Caco-2 (cell line): ENCODE measurements around the gene SNX20. TPM values are rescaled to one million over a fixed set of nuclear protein-coding genes. Genes with fewer than 3 reads are reported as not detected.

Source experiments
- BruUV-seq: library from RNA; stranded (reverse); fragments of 400-500 nt; replicated peaks from 2 replicates; lab custom pipeline; 2021; lab: Mats Ljungman, UMichigan
- CTCF ChIA-PET: fragments of 300-600 bp; sonication (Branson Sonifier 250); formaldehyde crosslinking; loops from one replicate; lab custom pipeline; 2022; ENCODE audit warnings: antibody characterized with exemption; lab: Charles Lee
- POLR2A ChIA-PET: fragments of 300-600 bp; sonication (Branson Sonifier 250); formaldehyde crosslinking; loops from one replicate; lab custom pipeline; 2022; ENCODE audit warnings: antibody characterized with exemption; lab: Charles Lee
- DNase-seq, 2 experiments: peaks; one replicate each; pipeline versions ENCODE4 v3.0.0 to v3.0.0-alpha.2; 2020 to 2022
- H3K27me3 ChIP-seq: replicated peaks from 2 replicates; pipeline ENCODE4 v1.6.0; 2011; ENCODE audit warnings: low read length; ENCODE audit not compliant: control insufficient read depth, insufficient read depth
- H3K36me3 ChIP-seq: 2 replicates; pipeline ENCODE4 v1.5.1; 2011; ENCODE audit warnings: low read length; ENCODE audit not compliant: control insufficient read depth, insufficient read depth
- H3K4me1 ChIP-seq: fragments of 250-450 bp; sonication (Bioruptor Pico); 2 replicates; pipeline ENCODE4 v1.5.1; 2020; ENCODE audit warnings: mild to moderate bottlenecking
- H3K4me3 ChIP-seq: 2 replicates; pipeline ENCODE4 v1.5.1; 2011; ENCODE audit warnings: low read depth, mild to moderate bottlenecking, control low read depth, low read length
- H3K9me3 ChIP-seq: fragments of 250-450 bp; sonication (Bioruptor Pico); 2 replicates; pipeline ENCODE4 v1.5.1; 2020; ENCODE audit warnings: mild to moderate bottlenecking, moderate library complexity
- H3K27ac Mint-ChIP-seq: one replicate; pipeline ENCODE4 v1.8.0; 2022; ENCODE audit warnings: mixed read lengths; ENCODE audit not compliant: unreplicated experiment
- H3K27me3 Mint-ChIP-seq: one replicate; pipeline ENCODE4 v1.8.0; 2022; ENCODE audit warnings: mixed read lengths; ENCODE audit not compliant: insufficient read depth, unreplicated experiment
- H3K36me3 Mint-ChIP-seq: one replicate; pipeline ENCODE4 v1.8.0; 2022; ENCODE audit warnings: mild to moderate bottlenecking, mixed read lengths; ENCODE audit not compliant: insufficient read depth, unreplicated experiment
- H3K4me1 Mint-ChIP-seq: one replicate; pipeline ENCODE4 v1.8.0; 2022; ENCODE audit warnings: low read depth, mixed read lengths; ENCODE audit not compliant: unreplicated experiment
- H3K4me3 Mint-ChIP-seq: one replicate; pipeline ENCODE4 v1.8.0; 2022; ENCODE audit warnings: mild to moderate bottlenecking, moderate library complexity, mixed read lengths; ENCODE audit not compliant: unreplicated experiment
- H3K9me3 Mint-ChIP-seq: one replicate; pipeline ENCODE4 v1.8.0; 2022; ENCODE audit warnings: mixed read lengths; ENCODE audit not compliant: unreplicated experiment
- CTCF ChIP-seq, 2 experiments: fragments of 200-600 bp in 1 of 2; IDR thresholded peaks; 1 replicate in 1 of 2; 2 replicates in 1 of 2; pipeline versions ENCODE4 v1.5.1 to v1.8.0; 2011 to 2022; ENCODE audit warnings: antibody characterized with exemption in 1 of 2, control low read depth in 1 of 2, inconsistent platforms in 1 of 2, low read depth in 1 of 2, low read length in 1 of 2, mild to moderate bottlenecking in 1 of 2, moderate library complexity in 1 of 2; ENCODE audit not compliant: insufficient read depth in 1 of 2, severe bottlenecking in 1 of 2, unreplicated experiment in 1 of 2
- intact Hi-C: fragments of 100-400 bp; cut with micrococcal nuclease; formaldehyde crosslinking; loops from one replicate; pipeline ENCODE4 v1.10.0; 2022; ENCODE audit not compliant: unreplicated experiment
- total RNA-seq: library from RNA; stranded (reverse); gene quantifications from 2 replicates; pipeline ENCODE4 v1.2.3, GENCODE V29; 2022

SNX20 gene
- total RNA-seq, 1 experiment from 2014 or later = not detected

DNA sequence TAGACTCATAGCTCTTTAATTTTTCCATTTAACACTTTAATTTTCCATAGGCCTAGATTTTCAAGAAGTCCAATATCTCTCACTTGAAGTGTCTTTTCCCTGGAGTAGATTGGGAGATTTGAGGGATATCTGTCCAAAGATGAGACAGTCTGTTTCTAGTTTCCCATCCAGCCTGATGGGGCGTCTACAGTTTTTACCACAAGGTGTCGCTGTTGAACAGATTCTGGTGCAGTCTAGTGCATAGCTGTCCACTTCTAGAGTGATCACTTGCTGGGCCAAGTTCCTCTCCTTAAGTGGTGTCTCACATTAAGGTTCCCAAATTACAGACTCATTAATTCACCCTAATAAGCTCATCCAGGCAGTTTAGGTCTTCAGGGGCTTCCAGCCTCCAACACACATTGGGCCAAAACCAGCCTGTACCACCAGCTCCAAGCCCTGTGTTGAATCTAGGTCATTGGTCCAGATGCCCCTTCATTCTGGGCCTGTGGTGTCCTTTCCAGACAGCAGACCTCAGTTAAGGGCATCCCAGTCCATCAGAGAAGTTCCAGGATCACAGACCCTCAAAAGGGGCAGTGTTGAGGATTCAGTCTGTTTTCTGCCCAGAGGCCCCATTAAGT is 9.4 kb downstream of the SNX20 start:
- no peak overlapping the region for H3K4me3 ChIP-seq
- peaks cover 19% of the 10 kb centered on the region for H3K9me3 ChIP-seq
- Mint-ChIP-seq H3K4me1 (peaks cover 21% of the 10 kb centered on the region), H3K27me3 (no peaks in the 10 kb centered on the region), H3K4me3 (no peak overlapping the region), H3K27ac (no peak overlapping the region), H3K36me3 (no peaks in the 10 kb centered on the region), H3K9me3 (peaks cover 20% of the 10 kb centered on the region)
- H3K36me3 ChIP-seq = no peaks in the 10 kb centered on the region
- intact Hi-C loops = loop anchor here (1.0 kb wide), 1 partner anchor 76 kb away; no protein-coding TSS in a partner anchor
- ChIA-PET POLR2A (no interaction called here), CTCF (interaction anchor here (0.8 to 8.1 kb wide), 2 partner anchors 134 to 297 kb away, joined by 4 to 188 read pairs; no protein-coding TSS in a partner anchor)
- H3K4me1 ChIP-seq = peaks cover 10% of the 10 kb centered on the region; the same call in 1 of the 2 replicates
- DNase-seq = peak in 1 of 2 experiments; percentile 69
- BruUV-seq = no TSS peak
- TF ChIP-seq CTCF (IDR thresholded peaks at IDR 0.05; ENCODE audit: insufficient read depth in 1 of 2, low read depth in 1 of 2, low read length in 1 of 2, severe bottlenecking in 1 of 2, unreplicated experiment in 1 of 2) = peak; percentile 57 to 74
- no peaks in the 10 kb centered on the region for H3K27me3 ChIP-seq

GRCh38 chr16:50670476-50670875 is 10.6 kb downstream of the SNX20 start:
- Mint-ChIP-seq H3K4me1 (peaks cover 21% of the 10 kb centered on the region), H3K27ac (no peak overlapping the region), H3K36me3 (no peaks in the 10 kb centered on the region), H3K9me3 (peaks cover 20% of the 10 kb centered on the region), H3K4me3 (no peak overlapping the region), H3K27me3 (no peaks in the 10 kb centered on the region)
- Histone ChIP-seq H3K9me3 (peaks cover 19% of the 10 kb centered on the region), H3K27me3 (no peaks in the 10 kb centered on the region), H3K36me3 (no peaks in the 10 kb centered on the region), H3K4me1 (peaks cover 10% of the 10 kb centered on the region; the same call in 1 of the 2 replicates), H3K4me3 (no peak overlapping the region)
- CTCF ChIA-PET = interaction anchor here (8.1 kb wide), 1 partner anchor 135 kb away, joined by 188 read pairs; no protein-coding TSS in a partner anchor
- no peak for TF ChIP-seq CTCF (IDR thresholded peaks at IDR 0.05; ENCODE audit: insufficient read depth in 1 of 2, low read depth in 1 of 2, low read length in 1 of 2, severe bottlenecking in 1 of 2, unreplicated experiment in 1 of 2)
- intact Hi-C loops = no loop called here
- POLR2A ChIA-PET = no interaction called here
- BruUV-seq = no TSS peak
- DNase-seq = no peak

GRCh38 chr16:50669741-50670140 is 11.4 kb downstream of the SNX20 start:
- no peak for TF ChIP-seq CTCF (IDR thresholded peaks at IDR 0.05; ENCODE audit: insufficient read depth in 1 of 2, low read depth in 1 of 2, low read length in 1 of 2, severe bottlenecking in 1 of 2, unreplicated experiment in 1 of 2)
- Mint-ChIP-seq H3K36me3 (no peaks in the 10 kb centered on the region), H3K9me3 (peaks cover 20% of the 10 kb centered on the region), H3K27me3 (no peaks in the 10 kb centered on the region), H3K4me1 (peaks cover 21% of the 10 kb centered on the region), H3K4me3 (no peak overlapping the region), H3K27ac (no peak overlapping the region)
- peaks cover 10% of the 10 kb centered on the region; the same call in 1 of the 2 replicates for H3K4me1 ChIP-seq
- no peaks in the 10 kb centered on the region for H3K27me3 ChIP-seq
- DNase-seq = no peak
- no peaks in the 10 kb centered on the region for H3K36me3 ChIP-seq
- intact Hi-C loops = loop anchor here (5.0 kb wide), 1 partner anchor 202 kb away; no protein-coding TSS in a partner anchor
- peaks cover 19% of the 10 kb centered on the region for H3K9me3 ChIP-seq
- ChIA-PET POLR2A (no interaction called here), CTCF (interaction anchor here (8.1 kb wide), 1 partner anchor 136 kb away, joined by 188 read pairs; no protein-coding TSS in a partner anchor)
- no peak overlapping the region for H3K4me3 ChIP-seq
- BruUV-seq = no TSS peak
